Stomach (tissue), 4 donors: Measurements from ENCODE around the gene POMGNT2.

Experiments
- POLR2A ChIP-seq, 4 donors: fragments of 450-650 bp; IDR thresholded peaks; one replicate each; pipeline ENCODE4 v1.6.1; 2016; ENCODE audit warnings: antibody characterized with exemption in 4 of 4, control low read depth in 2 of 4, mild to moderate bottlenecking in 1 of 4, moderate library complexity in 1 of 4
- TF ChIP-seq, protein P1 (sequence below), 7 experiments: fragments of 450-650 bp in 4 of 7; fragments of 200-600 bp in 3 of 7; sonication (generic) in 3 of 7; IDR thresholded peaks; one replicate each; pipeline ENCODE4 v1.5.1; 2016 to 2019; ENCODE audit warnings: antibody characterized with exemption in 7 of 7, control low read depth in 2 of 7, mild to moderate bottlenecking in 1 of 7

DNA sequence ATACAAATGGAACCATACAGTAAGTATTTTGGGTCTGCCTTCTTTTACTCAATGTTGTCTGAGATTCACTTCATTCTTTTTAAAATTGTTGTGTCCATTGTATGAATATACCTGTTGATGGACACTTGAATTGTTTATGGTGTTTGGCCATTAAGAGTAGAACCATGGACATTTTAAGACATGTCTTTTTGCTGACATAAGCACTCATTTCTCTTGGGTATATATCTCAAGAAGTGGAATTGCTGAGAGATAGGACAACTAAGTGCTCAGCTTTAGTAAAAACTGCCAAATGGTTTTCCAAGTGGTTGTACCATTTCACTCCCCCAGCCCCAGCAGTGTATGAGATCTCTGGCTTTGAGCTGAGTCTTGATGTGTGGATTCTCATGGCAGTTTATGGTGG lies 28.2 kb downstream of the POMGNT2 start:
- TF ChIP-seq, protein P1, sequence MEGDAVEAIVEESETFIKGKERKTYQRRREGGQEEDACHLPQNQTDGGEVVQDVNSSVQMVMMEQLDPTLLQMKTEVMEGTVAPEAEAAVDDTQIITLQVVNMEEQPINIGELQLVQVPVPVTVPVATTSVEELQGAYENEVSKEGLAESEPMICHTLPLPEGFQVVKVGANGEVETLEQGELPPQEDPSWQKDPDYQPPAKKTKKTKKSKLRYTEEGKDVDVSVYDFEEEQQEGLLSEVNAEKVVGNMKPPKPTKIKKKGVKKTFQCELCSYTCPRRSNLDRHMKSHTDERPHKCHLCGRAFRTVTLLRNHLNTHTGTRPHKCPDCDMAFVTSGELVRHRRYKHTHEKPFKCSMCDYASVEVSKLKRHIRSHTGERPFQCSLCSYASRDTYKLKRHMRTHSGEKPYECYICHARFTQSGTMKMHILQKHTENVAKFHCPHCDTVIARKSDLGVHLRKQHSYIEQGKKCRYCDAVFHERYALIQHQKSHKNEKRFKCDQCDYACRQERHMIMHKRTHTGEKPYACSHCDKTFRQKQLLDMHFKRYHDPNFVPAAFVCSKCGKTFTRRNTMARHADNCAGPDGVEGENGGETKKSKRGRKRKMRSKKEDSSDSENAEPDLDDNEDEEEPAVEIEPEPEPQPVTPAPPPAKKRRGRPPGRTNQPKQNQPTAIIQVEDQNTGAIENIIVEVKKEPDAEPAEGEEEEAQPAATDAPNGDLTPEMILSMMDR (IDR thresholded peaks at IDR 0.05) = no peak
- TF ChIP-seq POLR2A (IDR thresholded peaks at IDR 0.05) = no peak
